Limb (tissue), 2 donors: ENCODE measurements around the gene UPP1.
"Not testable (repeated sequence)": the region's sequence is repeated elsewhere in the genome, so short reads cannot be mapped to it uniquely, and the experiment has no call there.

Source experiments
- DNase-seq, 2 donors: peaks; one replicate each; pipeline ENCODE4 v3.0.0-alpha.2; 2016; ENCODE audit errors: extremely low spot score in 2 of 2

Gene UPP1

DNA sequence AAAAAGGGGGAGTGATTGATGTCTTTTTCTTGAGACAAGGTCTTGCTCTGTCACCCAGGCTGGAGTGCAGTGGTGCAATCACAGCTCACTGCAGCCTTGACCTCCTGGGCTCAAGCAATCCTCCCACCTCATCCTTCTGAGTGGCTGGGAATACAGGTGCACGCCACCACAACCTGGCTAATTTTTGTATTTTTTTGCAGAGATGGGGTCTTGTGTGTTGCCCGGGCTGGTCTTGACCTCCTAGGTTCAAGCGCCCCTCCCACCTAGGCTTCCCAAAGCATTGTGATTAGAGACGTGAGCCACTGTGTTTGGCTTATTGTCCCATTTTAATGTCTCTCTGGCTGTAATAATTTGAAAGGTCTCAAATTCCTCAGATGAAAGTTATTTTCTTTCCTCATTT lies 21.8 kb downstream of the UPP1 start:
- no peak for DNase-seq

DNA sequence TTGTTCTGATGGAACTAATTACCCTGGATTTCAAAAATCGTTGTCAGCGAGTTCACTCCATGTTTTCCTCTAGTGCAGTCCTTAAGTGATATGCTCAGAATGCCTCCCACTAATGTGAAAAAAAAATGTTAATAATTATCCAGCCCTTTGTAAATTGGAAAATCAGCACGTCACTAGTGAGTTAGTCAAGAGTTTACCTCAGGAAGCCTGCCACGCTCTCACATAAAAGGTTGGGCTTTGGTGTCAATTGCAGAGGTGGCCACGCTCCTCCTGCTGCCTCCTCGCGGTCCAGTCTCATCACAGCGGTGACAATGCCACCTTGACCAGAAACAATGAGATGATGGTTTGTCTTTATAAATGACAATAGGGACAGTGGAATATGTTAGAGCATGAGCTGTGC lies 22.5 kb downstream of the UPP1 start:
- no peak for DNase-seq

DNA sequence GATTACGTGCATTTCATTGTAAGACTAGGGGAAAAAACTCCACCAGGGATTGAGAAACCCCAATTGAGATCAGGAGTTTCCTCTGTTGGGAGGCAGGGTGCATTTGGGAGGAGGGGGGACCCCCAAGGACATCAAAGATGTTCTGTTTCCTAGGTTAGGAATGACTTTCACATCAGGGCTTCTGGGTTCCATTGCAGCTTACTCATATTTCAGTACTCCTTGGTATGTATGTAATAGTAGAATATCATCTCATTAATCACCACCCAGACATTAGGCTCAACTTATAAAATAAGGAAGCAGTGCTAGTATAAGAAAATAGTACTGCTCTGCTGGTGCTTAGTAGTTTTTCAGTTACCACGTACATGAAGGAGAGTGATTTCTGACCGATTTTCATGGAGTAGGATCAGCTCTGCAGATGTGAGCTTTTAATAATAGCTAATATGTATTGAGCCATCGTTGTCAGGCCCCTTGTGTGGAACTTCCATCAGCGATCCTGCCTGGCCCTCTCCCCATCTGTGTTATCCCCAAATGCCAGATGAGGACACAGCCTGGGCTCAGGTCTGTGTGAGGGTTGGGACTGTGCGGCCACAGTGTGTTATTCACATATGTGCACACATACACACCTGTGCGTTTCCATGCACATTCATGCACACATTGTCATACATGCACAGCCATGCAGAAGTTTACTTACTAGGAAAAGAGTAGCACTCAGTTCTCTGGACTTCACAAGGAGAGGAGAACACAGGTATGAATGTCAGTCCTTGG lies 23.5 kb downstream of the UPP1 start:
- DNase-seq, result no peak

DNA sequence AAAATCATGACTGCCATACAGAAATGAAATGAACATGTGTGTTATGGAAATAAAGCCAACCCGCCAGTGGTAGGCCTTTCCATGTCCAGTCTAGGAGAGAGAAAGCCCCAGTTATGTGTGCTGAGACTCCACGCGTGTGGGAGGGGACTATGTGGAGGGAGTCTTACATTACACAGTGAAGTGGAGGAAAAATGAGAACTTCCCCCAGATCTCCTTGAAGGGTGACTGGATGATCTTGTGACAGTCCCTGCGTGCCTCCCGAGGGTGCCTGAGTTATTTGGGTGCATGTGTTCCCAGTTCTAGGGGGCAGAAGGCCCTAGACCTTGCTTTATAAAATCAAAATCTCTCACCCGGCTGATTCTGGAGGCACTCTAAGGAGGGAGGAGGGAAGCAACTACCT lies 24.2 kb downstream of the UPP1 start:
- no peak for DNase-seq

DNA sequence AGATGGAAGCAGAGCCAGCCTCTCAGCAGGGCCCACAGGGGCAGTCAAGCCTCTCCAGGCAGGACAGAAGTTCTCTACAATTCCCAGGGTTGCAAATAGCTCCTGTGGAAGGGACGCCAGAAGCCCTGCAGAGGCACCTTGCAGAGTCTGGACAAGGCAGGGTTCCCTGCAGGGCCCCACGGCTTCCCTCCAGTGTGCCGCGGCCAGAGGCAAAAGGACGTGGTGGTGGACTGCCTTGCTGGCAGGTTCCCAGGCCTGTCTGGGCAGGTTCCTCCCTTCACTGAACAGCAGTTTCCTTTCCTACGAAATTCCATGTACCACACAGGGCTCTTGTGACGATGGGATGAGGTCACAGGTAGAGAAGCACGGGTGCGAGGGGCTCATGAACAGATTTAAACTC lies 25.1 kb downstream of the UPP1 start:
- DNase-seq, result no peak

DNA sequence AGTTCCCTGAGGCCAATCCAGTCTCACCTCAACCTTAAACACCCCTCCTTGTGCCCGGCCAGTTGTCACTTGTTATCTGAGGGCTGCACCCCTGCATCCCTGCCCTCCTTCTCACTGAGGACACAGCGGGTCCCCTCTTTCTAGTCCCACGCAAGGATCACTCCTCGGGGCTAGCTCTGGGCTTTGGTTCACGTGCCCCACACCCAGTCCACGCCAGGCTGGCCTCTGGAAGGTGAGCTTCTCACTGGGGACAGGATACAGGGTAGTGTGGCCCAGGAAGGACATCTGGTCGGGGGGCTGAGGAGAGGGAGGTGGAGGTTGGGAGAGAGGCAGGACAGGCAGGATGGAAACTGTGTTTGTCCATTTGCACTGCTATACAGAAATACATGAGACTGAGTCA lies 25.5 kb downstream of the UPP1 start:
- DNase-seq, result no peak

DNA sequence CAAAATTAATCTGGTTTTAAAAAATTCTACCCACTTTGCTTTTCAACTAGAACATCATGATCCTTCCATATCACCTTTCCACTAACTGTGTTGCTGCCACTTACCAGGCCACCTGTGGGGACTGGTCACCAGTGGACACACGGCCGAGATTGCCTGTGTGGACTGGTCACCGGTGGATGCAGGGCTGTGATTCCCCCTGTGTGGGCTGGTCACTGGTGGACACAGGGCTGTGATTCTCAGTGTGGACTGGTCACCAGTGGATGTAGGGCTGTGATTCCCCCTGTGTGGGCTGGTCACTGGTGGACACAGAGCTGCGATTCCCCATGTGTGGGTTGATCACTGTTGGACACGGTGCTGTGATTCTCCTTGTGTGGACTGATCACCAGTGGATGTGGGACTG lies 27.0 kb downstream of the UPP1 start:
- DNase-seq, result no peak

DNA sequence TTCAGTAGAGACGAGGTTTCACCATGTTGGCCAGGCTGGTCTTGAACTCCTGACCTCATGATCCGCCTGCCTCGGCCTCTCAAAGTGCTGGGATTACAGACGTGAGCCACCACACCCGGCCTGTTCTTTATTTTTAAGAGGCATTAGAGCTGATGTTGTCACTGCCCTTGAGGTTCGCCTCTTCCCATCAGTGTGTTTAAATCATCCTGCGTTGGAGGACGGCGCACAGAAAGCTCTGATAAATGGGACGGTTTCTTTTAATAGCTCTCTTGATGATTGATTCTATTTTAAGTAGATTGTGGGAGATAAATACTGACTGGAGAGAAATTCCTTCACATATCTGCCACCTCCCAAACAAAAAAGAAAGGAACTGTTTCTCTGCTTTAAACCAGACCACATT lies 29.0 kb downstream of the UPP1 start:
- no peak for DNase-seq

DNA sequence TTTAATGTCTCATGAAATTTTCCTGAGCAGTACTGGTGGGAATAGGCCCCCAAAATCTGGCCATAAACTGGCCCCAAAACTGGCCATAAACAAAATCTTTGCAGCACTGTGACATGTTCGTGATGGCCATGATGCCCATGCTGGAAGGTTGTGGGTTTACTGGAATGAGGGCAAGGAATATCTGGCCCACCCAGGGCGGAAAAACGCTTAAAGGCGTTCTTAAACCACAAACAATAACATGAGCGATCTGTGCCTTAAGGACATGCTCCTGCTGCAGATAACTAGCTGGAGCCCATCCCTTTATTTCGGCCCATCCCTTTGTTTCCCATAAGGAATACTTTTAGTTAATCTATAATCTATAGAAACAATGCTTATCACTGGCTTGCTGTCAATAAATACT lies 31.5 kb downstream of the UPP1 start:
- not testable (repeated sequence) for DNase-seq

DNA sequence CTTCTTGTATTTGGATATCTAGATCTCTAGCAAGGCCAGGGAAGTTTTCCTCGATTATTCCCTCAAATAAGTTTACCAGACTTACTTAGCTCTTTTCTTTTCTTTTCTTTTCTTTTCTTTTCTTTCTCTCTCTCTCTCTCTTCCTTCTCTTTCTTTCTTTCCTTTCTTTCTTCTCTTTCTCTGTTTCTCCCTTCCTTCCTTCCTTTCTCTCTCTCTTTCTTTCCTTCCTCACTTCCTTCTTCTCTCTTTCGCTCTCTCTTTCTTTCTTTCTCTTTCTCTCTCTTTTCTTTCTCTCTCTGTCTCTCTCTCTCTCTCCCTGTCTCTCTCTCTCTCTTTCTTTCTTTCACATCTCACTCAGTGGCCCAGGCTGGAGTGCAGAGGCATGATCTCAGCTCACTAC lies 37.0 kb downstream of the UPP1 start:
- DNase-seq, result no peak

DNA sequence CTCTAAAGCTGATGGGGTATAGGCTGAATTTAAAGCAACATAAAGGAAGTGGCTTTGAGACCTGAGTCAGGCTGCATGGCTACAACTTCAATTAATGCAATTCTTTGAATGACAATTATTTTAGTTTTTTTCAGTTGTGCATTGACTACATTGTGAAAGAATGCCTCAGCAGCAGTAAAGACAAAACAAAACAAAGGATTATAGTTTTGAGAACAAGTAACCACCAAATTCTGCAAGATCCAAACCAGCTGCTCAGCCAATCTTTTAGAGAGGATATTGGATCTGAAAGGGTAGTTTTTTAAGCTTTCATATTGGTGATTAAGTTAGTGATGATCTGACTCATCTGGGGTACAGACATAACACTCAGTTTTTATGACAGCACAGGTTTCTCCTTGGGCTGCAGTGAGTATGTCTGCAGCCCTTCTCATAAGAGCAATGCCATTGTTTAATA lies 41.6 kb downstream of the UPP1 start:
- no peak for DNase-seq

DNA sequence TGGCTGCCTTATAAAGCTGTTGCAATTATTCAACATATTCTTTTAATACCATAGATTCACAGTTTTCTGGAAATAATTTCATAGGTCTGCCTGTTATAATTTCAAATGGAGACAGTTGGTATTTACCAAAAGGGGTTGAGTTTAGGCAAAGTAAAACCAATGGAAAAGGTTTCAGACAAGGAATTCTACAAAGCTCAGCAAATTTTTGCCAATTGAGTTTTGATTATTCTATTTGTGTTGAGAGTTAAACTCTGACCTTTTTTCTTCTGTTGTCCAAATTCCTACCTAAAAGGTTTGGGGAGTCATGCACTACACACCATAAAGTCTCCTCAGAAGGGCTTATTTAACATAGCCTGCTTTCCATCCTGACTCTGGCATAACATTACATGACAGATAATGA lies 43.7 kb downstream of the UPP1 start:
- DNase-seq, result no peak

DNA sequence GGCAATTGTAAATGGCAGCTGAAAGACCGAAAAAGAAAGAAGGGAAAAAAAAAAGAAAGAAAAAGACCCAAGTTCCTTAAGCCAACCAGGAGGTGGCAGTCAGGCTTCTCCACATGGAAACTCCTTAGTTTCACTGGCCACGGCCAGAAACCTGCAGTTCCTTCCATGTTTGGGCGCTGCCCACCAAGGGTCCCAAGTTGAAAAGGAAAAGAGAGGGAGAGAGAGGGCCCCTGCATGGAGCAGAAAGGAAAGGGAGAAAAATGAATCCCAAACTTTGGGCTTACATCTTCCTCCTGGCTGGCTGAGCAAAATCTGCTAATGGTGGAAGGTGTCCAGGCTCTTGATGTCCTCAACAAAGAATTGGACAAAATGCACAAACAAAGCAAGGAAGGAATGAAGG lies 50.4 kb downstream of the UPP1 start:
- DNase-seq, result no peak

DNA sequence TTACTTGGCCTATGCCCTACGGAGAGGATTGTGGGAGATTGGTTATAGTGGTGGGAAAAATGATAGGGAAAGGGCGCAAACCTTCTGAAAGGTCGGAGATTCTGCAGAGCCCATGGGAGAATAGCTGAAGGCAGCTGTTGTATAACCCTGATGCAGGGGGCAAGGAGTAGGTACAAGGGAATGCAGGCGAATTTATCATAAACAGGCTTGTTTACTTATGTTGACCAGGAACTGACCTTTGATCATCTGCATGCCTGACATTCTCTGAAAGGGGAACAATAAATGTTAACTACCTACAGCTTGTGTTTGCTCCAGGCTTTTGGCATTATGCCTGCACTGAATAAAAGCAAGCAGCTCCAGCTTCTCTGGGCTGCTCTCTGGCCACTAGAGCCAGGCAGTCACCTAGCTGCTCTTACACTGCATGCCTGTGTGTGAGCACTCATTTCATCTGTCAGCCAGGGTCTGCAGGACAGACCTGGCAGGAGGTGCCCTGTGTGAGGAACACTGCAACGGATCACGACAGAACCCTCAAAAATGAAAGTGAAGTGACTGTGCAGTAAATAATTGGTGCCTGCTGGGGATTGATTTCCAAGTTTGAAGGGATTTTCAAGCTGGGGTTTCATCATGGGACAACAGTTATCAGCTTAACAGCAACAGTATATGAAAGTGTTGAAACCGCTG lies 51.1 kb downstream of the UPP1 start:
- no peak for DNase-seq

DNA sequence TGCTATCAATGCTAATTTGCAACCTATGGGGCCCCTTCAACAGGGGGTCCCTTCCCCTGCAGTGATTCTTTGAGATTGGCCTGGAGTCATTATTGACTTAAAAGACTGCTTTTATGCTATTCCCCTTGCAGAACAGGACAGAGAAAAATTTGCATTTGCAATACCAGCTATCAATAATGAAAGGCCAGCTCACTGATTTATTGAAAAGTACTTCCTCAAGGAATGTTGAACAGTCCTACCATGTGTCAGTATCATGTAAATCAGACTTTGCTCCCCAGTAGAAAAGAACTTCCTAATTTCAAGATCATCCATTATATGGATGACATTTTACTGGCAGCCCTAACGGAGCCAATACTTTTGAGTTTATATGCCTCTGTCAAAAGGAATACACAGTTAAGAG lies 52.5 kb downstream of the UPP1 start:
- DNase-seq, result no peak

DNA sequence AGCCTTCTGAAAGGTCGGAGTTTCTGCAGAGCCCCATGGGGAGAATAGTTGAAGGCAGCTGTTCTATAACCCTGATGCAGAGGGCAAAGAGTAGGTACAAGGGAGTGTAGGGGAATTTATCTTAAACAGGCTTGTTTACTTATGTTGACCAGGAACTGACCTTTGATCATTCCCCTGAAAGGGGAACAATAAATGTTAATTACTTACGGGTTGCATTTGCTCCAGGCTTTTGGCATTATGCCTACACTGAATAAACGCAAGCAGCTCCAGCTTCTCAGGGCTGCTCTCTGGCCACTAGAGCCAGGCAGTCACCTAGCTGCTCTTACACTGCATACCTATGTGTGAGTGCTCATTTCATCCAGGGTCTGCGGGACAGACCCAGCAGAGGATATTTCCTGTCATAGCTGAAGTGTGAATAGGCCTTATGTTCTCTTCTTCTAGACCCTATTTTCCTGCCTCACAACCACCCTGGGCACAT lies 55.3 kb downstream of the UPP1 start:
- DNase-seq, result no peak

DNA sequence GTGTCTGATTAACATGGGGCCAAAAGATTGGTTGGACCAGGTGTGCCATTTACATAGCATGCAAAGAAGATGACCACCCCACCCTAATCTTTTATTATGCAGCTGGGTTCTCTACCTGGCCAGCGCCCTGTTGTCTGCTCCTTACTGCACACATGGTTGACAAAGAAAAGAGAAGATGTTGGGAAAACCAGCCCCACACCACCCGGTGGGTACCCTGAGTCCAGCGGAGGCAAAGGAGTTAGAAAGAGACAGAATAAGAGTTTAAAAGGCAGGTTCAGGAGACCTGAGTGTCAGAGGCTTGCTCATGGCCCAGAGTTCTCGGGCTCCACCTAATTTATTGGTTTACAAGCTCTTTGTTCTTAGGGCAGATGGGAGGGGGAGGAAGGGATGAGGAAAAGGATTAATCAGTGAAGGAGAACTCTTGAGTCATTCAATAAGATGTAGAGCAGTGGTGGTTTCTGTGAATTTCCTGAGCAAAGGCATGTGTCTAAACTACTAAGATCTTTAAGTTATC lies 58.1 kb downstream of the UPP1 start:
- no peak for DNase-seq

DNA sequence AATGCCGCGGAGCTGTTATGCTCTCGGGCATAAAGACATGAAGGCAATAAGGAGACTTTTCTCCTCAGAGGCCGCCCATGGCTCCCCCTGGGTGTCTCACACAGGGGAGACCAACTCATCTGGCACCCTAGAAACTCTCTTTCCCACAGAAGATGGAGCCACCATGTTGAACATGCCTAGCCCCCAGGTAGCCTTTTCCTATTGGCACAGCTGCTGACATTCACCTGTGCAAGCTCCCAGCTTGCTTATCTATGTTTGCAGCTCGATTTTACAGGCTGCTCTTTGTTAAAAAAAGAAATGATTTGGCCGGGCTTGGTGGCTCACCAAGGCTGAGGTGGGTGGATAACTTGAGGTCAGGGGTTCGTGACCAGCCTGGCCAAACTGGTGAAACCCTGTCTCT lies 58.6 kb downstream of the UPP1 start:
- DNase-seq, result not testable (repeated sequence)

DNA sequence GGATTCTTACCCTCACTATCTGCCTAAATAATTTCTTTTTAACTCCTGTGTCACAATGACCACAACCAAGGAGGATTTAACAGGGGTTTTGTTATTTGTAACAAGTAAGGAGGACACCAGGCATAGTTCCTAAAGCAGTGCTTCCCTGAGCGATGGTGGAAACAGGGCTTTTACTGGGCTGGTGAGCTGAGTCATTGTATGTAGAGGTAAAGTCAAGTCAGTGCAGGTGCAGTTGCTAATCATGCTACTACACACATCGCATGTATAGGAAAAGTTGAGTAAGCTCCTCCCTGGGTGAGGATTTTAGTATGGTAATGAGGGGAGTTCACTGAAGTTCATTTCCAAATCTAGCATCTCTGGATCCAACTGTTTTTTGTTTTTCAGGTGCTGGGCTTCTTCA lies 59.2 kb downstream of the UPP1 start:
- no peak for DNase-seq

DNA sequence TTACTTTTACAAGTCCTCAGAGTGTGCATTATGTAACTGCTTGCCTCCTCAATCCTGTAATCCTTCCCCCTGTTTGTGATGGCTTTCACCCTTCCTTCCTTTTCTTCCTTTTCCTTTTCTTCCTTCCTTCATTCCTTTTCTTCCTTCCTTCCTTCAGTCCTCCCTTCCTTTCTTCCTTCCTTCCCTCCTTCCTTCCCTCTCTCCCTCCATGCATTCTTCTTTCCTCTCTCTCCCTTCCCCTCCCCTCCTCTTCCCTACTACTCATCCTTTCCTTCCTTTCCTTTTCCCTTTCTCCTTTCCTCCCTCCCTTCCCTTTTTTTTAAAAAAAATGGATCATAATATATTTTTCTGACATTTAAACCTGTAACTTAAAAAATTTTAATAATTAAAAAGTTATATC lies 60.0 kb downstream of the UPP1 start:
- no peak for DNase-seq

DNA sequence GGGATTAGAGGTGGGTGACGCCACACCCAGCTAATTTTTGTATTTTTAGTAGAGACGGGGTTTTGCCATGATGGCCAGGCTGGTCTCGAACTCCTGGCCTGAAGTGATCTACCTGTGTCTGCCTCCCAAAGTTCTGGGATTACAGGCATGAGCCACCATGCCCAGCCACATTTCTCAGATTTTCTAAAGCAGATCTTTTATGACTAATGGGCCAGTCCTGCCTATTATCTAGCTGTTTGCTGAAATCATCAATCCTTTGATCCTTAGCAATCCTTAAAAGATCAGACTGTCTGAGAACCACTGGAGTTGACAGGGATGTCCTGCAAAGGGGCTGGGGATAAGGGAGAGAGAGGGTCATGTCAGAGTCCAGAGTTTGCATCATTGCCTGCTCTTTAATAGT lies 61.0 kb downstream of the UPP1 start:
- DNase-seq, result no peak

DNA sequence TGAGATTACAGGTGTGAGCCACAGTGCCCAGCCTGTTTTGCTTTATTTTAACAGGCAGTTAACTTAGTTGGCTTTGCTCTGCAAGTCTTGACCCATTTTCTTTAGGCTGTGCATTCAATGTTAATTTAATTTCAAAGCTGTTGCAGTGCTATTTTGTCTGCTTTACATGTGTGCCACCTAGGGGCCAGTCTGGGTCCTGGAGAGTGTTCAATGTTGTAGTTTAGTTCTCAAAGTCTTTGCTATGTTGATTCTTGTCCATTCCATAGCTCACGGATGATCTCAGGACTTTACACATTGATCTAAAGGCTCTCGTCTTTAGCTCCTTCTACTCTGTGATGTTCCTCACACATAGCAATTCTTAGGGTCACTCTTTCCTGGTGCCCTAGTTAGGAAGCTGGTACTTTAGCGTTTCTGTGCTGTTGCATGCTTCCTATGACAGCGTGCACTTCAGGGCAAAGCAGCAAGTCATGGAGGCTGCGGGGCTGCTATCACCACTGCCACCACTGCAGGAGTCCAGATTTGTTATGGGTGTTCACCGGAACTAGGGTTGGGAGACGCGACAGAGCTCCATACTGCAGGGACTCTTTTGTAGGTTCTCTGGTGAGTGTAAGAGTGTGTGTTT lies 65.8 kb downstream of the UPP1 start:
- DNase-seq, result peak in 1 of 2 donors; percentile 42
